CD4-positive, alpha-beta memory T cell (primary cell): ENCODE measurements around the gene SERPINB6. TPM values are rescaled to one million over a fixed set of nuclear protein-coding genes. Genes with fewer than 3 reads are reported as not detected.
A peak's percentile ranks its signal among the peaks of the same experiment; 100 is the strongest.

Source experiments
- CTCF ChIA-PET: fragments of 350-600 bp; sonication (Branson Sonifier 250); formaldehyde crosslinking; loops from one replicate; lab custom pipeline; 2021; ENCODE audit warnings: inconsistent platforms; ENCODE audit not compliant: partially characterized antibody; lab: Charles Lee
- POLR2A ChIA-PET: fragments of 350-600 bp; sonication (Branson Sonifier 250); formaldehyde crosslinking; loops from one replicate; lab custom pipeline; 2021; ENCODE audit not compliant: partially characterized antibody; lab: Charles Lee
- DNase-seq, 5 donors: peaks; one replicate each; pipeline versions ENCODE4 v3.0.0 to v3.0.0-alpha.2; 2020 to 2022; ENCODE audit warnings: mixed read lengths in 1 of 5
- H3K27ac ChIP-seq: one replicate; pipeline ENCODE4 v1.7.0; 2013; ENCODE audit warnings: low read depth, low read length
- H3K27me3 ChIP-seq: 2 replicates; pipeline ENCODE4 v1.7.0; 2013; ENCODE audit warnings: mild to moderate bottlenecking, low read length, moderate library complexity; ENCODE audit not compliant: insufficient read depth
- H3K36me3 ChIP-seq: 2 replicates; pipeline ENCODE4 v1.7.0; 2013; ENCODE audit warnings: mild to moderate bottlenecking, low read length, moderate library complexity; ENCODE audit not compliant: insufficient read depth
- H3K4me1 ChIP-seq: 2 replicates; pipeline ENCODE4 v1.7.0; 2013; ENCODE audit warnings: mild to moderate bottlenecking, low read length, moderate library complexity; ENCODE audit not compliant: insufficient read depth
- H3K4me3 ChIP-seq, 2 donors: one replicate each; pipeline ENCODE4 v1.7.0; 2013; ENCODE audit warnings: low read length in 2 of 2, mild to moderate bottlenecking in 1 of 2
- H3K9me3 ChIP-seq, 2 donors: one replicate each; pipeline ENCODE4 v1.7.0; 2013; ENCODE audit warnings: low read length in 2 of 2, control low read depth in 1 of 2; ENCODE audit not compliant: control insufficient read depth in 1 of 2
- H3K27ac Mint-ChIP-seq, 7 donors: one replicate each; pipeline ENCODE4 v1.8.0; 2020 to 2021; ENCODE audit warnings: mixed read lengths in 7 of 7, mild to moderate bottlenecking in 6 of 7, inconsistent platforms in 3 of 7, moderate library complexity in 3 of 7
- H3K27me3 Mint-ChIP-seq, 2 donors: one replicate each; pipeline ENCODE4 v1.8.0; 2020 to 2021; ENCODE audit warnings: mixed read lengths in 2 of 2
- H3K36me3 Mint-ChIP-seq, 2 donors: one replicate each; pipeline ENCODE4 v1.8.0; 2020 to 2021; ENCODE audit warnings: mixed read lengths in 2 of 2, inconsistent platforms in 1 of 2, mild to moderate bottlenecking in 1 of 2
- H3K4me1 Mint-ChIP-seq, 4 donors: one replicate each; pipeline ENCODE4 v1.8.0; 2020 to 2021; ENCODE audit warnings: mixed read lengths in 4 of 4, mild to moderate bottlenecking in 1 of 4
- H3K4me3 Mint-ChIP-seq, 8 donors: one replicate each; pipeline ENCODE4 v1.8.0; 2020 to 2021; ENCODE audit warnings: mixed read lengths in 8 of 8, mild to moderate bottlenecking in 7 of 8, moderate library complexity in 6 of 8, inconsistent platforms in 3 of 8
- H3K9me3 Mint-ChIP-seq, 8 donors: one replicate each; pipeline ENCODE4 v1.8.0; 2020 to 2021; ENCODE audit warnings: mixed read lengths in 8 of 8, mild to moderate bottlenecking in 5 of 8, inconsistent platforms in 3 of 8, moderate library complexity in 1 of 8
- intact Hi-C: fragments of 100-400 bp; cut with micrococcal nuclease; formaldehyde crosslinking; loops from one replicate; pipeline ENCODE4 v1.15.1; 2023
- polyA plus RNA-seq, 2 donors: library from polyadenylated mRNA; unstranded; fragments of 300-500 nt; fragmentation: Illumina TruSeq; gene quantifications; one replicate each; pipeline ENCODE4 v1.2.3, GENCODE V29; 2021
- total RNA-seq, 2 experiments: library from RNA; stranded (reverse); gene quantifications; one replicate each; pipeline ENCODE4 v1.2.3, GENCODE V29; 2021

SERPINB6 gene
- total and polyA plus RNA-seq, 4 experiments from 2014 or later = 41.2 to 58.0 (median 44.5) TPM

- no peak for DNase-seq
- Mint-ChIP-seq H3K4me1 (peaks cover 2 to 9% (median 6%) of the 10 kb centered on the region in 4 donors), H3K4me3 (peak overlapping the region in 1 of 8 donors; percentile 50), H3K9me3 (no peaks in the 10 kb centered on the region), H3K27me3 (no peaks in the 10 kb centered on the region), H3K27ac (no peak overlapping the region), H3K36me3 (peaks cover 15 to 21% of the 10 kb centered on the region in 2 donors)
- POLR2A ChIA-PET = interaction anchor here (1.3 kb wide), 1 partner anchor 10 kb away, joined by 3 read pairs; no protein-coding TSS in a partner anchor
- Histone ChIP-seq H3K27ac (no peak overlapping the region), H3K4me3 (no peak overlapping the region), H3K27me3 (no peaks in the 10 kb centered on the region), H3K36me3 (peaks cover 3% of the 10 kb centered on the region), H3K9me3 (no peaks in the 10 kb centered on the region), H3K4me1 (peaks cover 7% of the 10 kb centered on the region)
- intact Hi-C loops = no loop called here
- CTCF ChIA-PET = interaction anchor here (1.2 to 8.3 kb wide), 4 partner anchors 8 to 40 kb away, joined by 3 to 81 read pairs (median 4); no protein-coding TSS in a partner anchor
Observed at GRCh38 chr6:2949121-2949520, 22.2 kb downstream of the SERPINB6 start.

GRCh38 chr6:2948228-2949025 lies 22.9 kb downstream of the SERPINB6 start:
- no peaks in the 10 kb centered on the region for H3K27me3 Mint-ChIP-seq
- peaks cover 3 to 12% (median 8%) of the 10 kb centered on the region in 4 donors for H3K4me1 Mint-ChIP-seq
- CTCF ChIA-PET = interaction anchor here (0.9 to 8.3 kb wide), 5 partner anchors 17 to 157 kb away, joined by 3 to 81 read pairs (median 5); no protein-coding TSS in a partner anchor
- Histone ChIP-seq H3K27ac (no peak overlapping the region), H3K36me3 (peaks cover 3% of the 10 kb centered on the region), H3K27me3 (no peaks in the 10 kb centered on the region), H3K4me3 (no peak overlapping the region), H3K9me3 (no peaks in the 10 kb centered on the region), H3K4me1 (peaks cover 14% of the 10 kb centered on the region)
- POLR2A ChIA-PET = no interaction called here
- no peak for DNase-seq
- no peak overlapping the region for H3K4me3 Mint-ChIP-seq
- H3K9me3 Mint-ChIP-seq = no peaks in the 10 kb centered on the region
- peaks cover 15 to 21% of the 10 kb centered on the region in 2 donors for H3K36me3 Mint-ChIP-seq
- intact Hi-C loops = no loop called here
- peak overlapping the region in 1 of 7 donors; percentile 57 for H3K27ac Mint-ChIP-seq

- DNase-seq = no peak
- CTCF ChIA-PET = interaction anchor here (0.9 to 1.7 kb wide), 2 partner anchors 16 to 156 kb away, joined by 3 to 5 read pairs; no protein-coding TSS in a partner anchor
- POLR2A ChIA-PET = no interaction called here
Observed at GRCh38 chr6:2947445-2947844, 23.9 kb downstream of the SERPINB6 start.

GRCh38 chr6:2945153-2945452 lies 26.3 kb downstream of the SERPINB6 start:
- DNase-seq = no peak
- Histone ChIP-seq H3K27me3 (no peaks in the 10 kb centered on the region), H3K36me3 (peaks cover 3% of the 10 kb centered on the region), H3K4me3 (no peak overlapping the region), H3K27ac (no peak overlapping the region), H3K4me1 (peaks cover 43% of the 10 kb centered on the region), H3K9me3 (no peaks in the 10 kb centered on the region)
- ChIA-PET CTCF (interaction anchor here (1.0 kb wide), 1 partner anchor 11 kb away, joined by 3 read pairs; no protein-coding TSS in a partner anchor), POLR2A (interaction anchor here (1.1 to 14.1 kb wide), 2 partner anchors 27 to 43 kb away, joined by 4 to 248 read pairs; partner anchors contain the start of gene SERPINB6)
- H3K27ac Mint-ChIP-seq = peak overlapping the region in 2 of 7 donors; percentile 50 to 54
- H3K4me3 Mint-ChIP-seq = no peak overlapping the region
- H3K4me1 Mint-ChIP-seq = peaks cover 24 to 40% (median 28%) of the 10 kb centered on the region in 4 donors
- peaks cover 15 to 19% of the 10 kb centered on the region in 2 donors for H3K36me3 Mint-ChIP-seq
- H3K9me3 Mint-ChIP-seq = peaks cover 0 to 4% (median 2%) of the 10 kb centered on the region in 8 donors
- no peaks in the 10 kb centered on the region for H3K27me3 Mint-ChIP-seq
- intact Hi-C loops = no loop called here

More at GRCh38 chr6:2947445-2947844, 23.9 kb downstream of the SERPINB6 start:
- Histone ChIP-seq H3K36me3 (peaks cover 3% of the 10 kb centered on the region), H3K27ac (no peak overlapping the region), H3K4me3 (no peak overlapping the region), H3K27me3 (no peaks in the 10 kb centered on the region), H3K9me3 (no peaks in the 10 kb centered on the region), H3K4me1 (peaks cover 23% of the 10 kb centered on the region)
- no peaks in the 10 kb centered on the region for H3K9me3 Mint-ChIP-seq
- no peak overlapping the region for H3K4me3 Mint-ChIP-seq
- peak overlapping the region in 1 of 7 donors; percentile 50 for H3K27ac Mint-ChIP-seq
- peaks cover 14 to 15% of the 10 kb centered on the region in 2 donors for H3K36me3 Mint-ChIP-seq
- no peaks in the 10 kb centered on the region for H3K27me3 Mint-ChIP-seq
- intact Hi-C loops = no loop called here
- peaks cover 12 to 22% (median 15%) of the 10 kb centered on the region in 4 donors for H3K4me1 Mint-ChIP-seq

- Histone ChIP-seq H3K27ac (no peak overlapping the region), H3K4me1 (peaks cover 48% of the 10 kb centered on the region), H3K4me3 (no peak overlapping the region), H3K27me3 (no peaks in the 10 kb centered on the region), H3K36me3 (peaks cover 3% of the 10 kb centered on the region), H3K9me3 (no peaks in the 10 kb centered on the region)
- DNase-seq = no peak
- Mint-ChIP-seq H3K36me3 (peaks cover 18% of the 10 kb centered on the region in 2 donors), H3K4me1 (peaks cover 26 to 44% (median 32%) of the 10 kb centered on the region in 4 donors), H3K4me3 (peak overlapping the region in 1 of 8 donors; percentile 11), H3K9me3 (peaks cover 0 to 9% (median 5%) of the 10 kb centered on the region in 8 donors), H3K27ac (peak overlapping the region in 1 of 7 donors; percentile 54), H3K27me3 (no peaks in the 10 kb centered on the region)
- ChIA-PET CTCF (interaction anchor here (0.8 to 5.1 kb wide), 6 partner anchors 8 to 151 kb away, joined by 3 to 28 read pairs (median 4); no protein-coding TSS in a partner anchor), POLR2A (interaction anchor here (0.7 to 14.1 kb wide), 5 partner anchors 10 to 179 kb away, joined by 3 to 248 read pairs (median 5); partner anchors contain the start of genes SERPINB6 and WRNIP1)
- intact Hi-C loops = no loop called here
Observed at GRCh38 chr6:2944405-2945152, 26.8 kb downstream of the SERPINB6 start.

- H3K9me3 Mint-ChIP-seq = peaks cover 0 to 9% (median 6%) of the 10 kb centered on the region in 8 donors
- POLR2A ChIA-PET = interaction anchor here (0.7 to 14.1 kb wide), 8 partner anchors 9 to 178 kb away, joined by 3 to 248 read pairs (median 4); partner anchors contain the start of genes SERPINB1 and WRNIP1
- peak overlapping the region in 6 of 7 donors; percentile 61 to 92 (median 91) for H3K27ac Mint-ChIP-seq
- CTCF ChIA-PET = interaction anchor here (0.8 to 5.1 kb wide), 9 partner anchors 9 to 150 kb away, joined by 3 to 28 read pairs (median 4); no protein-coding TSS in a partner anchor
- no peak overlapping the region for H3K27ac ChIP-seq
- peaks cover 15 to 18% of the 10 kb centered on the region in 2 donors for H3K36me3 Mint-ChIP-seq
- no peaks in the 10 kb centered on the region for H3K27me3 ChIP-seq
- H3K4me1 Mint-ChIP-seq = peaks cover 28 to 48% (median 37%) of the 10 kb centered on the region in 4 donors
- intact Hi-C loops = loop anchor here (2.0 kb wide), 1 partner anchor 27 kb away; the partner anchor contains the start of gene SERPINB6
- no peak for DNase-seq
- no peak overlapping the region for H3K4me3 ChIP-seq
- no peaks in the 10 kb centered on the region for H3K9me3 ChIP-seq
- H3K4me3 Mint-ChIP-seq = peak overlapping the region; percentile 63 to 80 (median 77)
- no peaks in the 10 kb centered on the region for H3K27me3 Mint-ChIP-seq
- peaks cover 57% of the 10 kb centered on the region for H3K4me1 ChIP-seq
- peaks cover 1% of the 10 kb centered on the region for H3K36me3 ChIP-seq
Observed at GRCh38 chr6:2943564-2943955, 27.8 kb downstream of the SERPINB6 start.
